ENCODE measurements around the gene DLG5. TPM values are rescaled to one million over a fixed set of nuclear protein-coding genes. Genes with fewer than 3 reads are reported as not detected.

The DLG5 gene
- total and polyA plus RNA-seq, 2 donors (not counting 1 experiment from before 2014, with no cell fraction given) = 0.51 to 0.54 TPM

DNA sequence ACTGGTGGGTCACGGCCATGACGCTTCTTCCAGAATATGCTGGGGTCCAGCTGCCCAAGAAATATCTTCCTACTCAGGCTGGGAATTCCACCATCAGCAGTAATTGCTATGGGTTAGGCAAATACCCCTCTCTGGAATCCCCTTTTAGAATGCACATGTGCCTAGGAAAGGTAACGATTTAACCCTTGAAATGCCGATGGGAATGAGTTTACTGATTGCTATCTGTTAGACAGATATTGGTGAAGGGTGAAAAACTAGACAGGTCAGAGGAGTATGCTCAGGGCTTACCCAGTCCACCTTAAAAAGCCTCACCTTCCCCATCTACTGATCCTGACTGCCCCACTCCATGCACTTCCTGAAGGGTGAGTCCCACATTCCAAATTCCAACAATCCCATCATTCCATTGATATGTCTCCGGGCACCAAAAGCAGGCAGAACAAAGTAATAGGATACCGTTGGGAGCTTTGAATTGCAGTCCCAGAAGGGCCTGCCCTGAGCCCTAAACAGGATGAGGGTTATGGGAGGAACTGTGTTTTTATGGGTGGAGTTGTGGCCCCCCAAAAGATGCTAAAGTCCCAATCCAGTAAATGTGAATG lies 59.3 kb downstream of the DLG5 start:
- H3K4me1 ChIP-seq (ENCODE audit: control insufficient read depth in 2 of 2, insufficient read depth in 2 of 2, low read length in 2 of 2) = no peaks in the 10 kb centered on the region
- H2AFZ ChIP-seq (ENCODE audit: insufficient read depth, low read depth, low read length, poor library complexity, severe bottlenecking) = no peak overlapping the region
- no peak overlapping the region for H3K27ac ChIP-seq (ENCODE audit: low read length in 2 of 2)
- no peaks in the 10 kb centered on the region for H3K9me3 ChIP-seq (ENCODE audit: control extremely low read depth in 1 of 3, control insufficient read depth in 2 of 3, insufficient read depth in 1 of 3, low read length in 2 of 3)
- intact Hi-C loops (cut with micrococcal nuclease) = no loop called here
- ATAC-seq (ENCODE audit: low read depth) (no peak), DNase-seq (no peak)
- H3K9ac ChIP-seq (ENCODE audit: low read length) = no peak overlapping the region
- no peak overlapping the region for H3K4me3 ChIP-seq (ENCODE audit: control extremely low read depth in 1 of 5, extremely low read depth in 1 of 5, insufficient read depth in 1 of 5, low read depth in 2 of 5, low read length in 4 of 5)
- H4K20me1 ChIP-seq (ENCODE audit: control insufficient read depth, insufficient read depth, low read length, poor library complexity, severe bottlenecking) = no peaks in the 10 kb centered on the region
- no peaks in the 10 kb centered on the region for H3K79me2 ChIP-seq (ENCODE audit: control insufficient read depth, insufficient read depth, low read length)
- Mint-ChIP-seq H3K27me3 (no peaks in the 10 kb centered on the region), H3K4me1 (no peaks in the 10 kb centered on the region), H3K27ac (no peak overlapping the region), H3K4me3 (no peak overlapping the region), H3K9me3 (ENCODE audit: insufficient read depth) (no peaks in the 10 kb centered on the region)
- 93% methylated on average over 4 of the region's 6 CpGs for WGBS (ENCODE audit: insufficient coverage)
- no peaks in the 10 kb centered on the region for H3K36me3 ChIP-seq (replicated peaks in 1 of 2; ENCODE audit: control extremely low read depth in 1 of 2, control insufficient read depth in 1 of 2, extremely low read depth in 1 of 2, insufficient read depth in 2 of 2, low read length in 1 of 2)
- CTCF ChIA-PET = no interaction called here
- H3K27me3 ChIP-seq (replicated peaks in 1 of 4; ENCODE audit: control extremely low read depth in 1 of 4, control insufficient read depth in 3 of 4, insufficient read depth in 4 of 4, low read length in 3 of 4) = peaks cover 0 to 2% (median 0%) of the 10 kb centered on the region in 4 experiments
- TF ChIP-seq, protein P1, sequence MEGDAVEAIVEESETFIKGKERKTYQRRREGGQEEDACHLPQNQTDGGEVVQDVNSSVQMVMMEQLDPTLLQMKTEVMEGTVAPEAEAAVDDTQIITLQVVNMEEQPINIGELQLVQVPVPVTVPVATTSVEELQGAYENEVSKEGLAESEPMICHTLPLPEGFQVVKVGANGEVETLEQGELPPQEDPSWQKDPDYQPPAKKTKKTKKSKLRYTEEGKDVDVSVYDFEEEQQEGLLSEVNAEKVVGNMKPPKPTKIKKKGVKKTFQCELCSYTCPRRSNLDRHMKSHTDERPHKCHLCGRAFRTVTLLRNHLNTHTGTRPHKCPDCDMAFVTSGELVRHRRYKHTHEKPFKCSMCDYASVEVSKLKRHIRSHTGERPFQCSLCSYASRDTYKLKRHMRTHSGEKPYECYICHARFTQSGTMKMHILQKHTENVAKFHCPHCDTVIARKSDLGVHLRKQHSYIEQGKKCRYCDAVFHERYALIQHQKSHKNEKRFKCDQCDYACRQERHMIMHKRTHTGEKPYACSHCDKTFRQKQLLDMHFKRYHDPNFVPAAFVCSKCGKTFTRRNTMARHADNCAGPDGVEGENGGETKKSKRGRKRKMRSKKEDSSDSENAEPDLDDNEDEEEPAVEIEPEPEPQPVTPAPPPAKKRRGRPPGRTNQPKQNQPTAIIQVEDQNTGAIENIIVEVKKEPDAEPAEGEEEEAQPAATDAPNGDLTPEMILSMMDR (IDR thresholded peaks at IDR 0.05) = no peak
- TF ChIP-seq EZH2 (IDR thresholded peaks at IDR 0.05; ENCODE audit: borderline replicate concordance, insufficient read depth, low read depth, low read length, poor library complexity, severe bottlenecking) = no peak
- H3K4me2 ChIP-seq (replicated peaks; ENCODE audit: low read depth, low read length, poor library complexity, severe bottlenecking) = no peak overlapping the region
- POLR2A ChIA-PET = no interaction called here

DNA sequence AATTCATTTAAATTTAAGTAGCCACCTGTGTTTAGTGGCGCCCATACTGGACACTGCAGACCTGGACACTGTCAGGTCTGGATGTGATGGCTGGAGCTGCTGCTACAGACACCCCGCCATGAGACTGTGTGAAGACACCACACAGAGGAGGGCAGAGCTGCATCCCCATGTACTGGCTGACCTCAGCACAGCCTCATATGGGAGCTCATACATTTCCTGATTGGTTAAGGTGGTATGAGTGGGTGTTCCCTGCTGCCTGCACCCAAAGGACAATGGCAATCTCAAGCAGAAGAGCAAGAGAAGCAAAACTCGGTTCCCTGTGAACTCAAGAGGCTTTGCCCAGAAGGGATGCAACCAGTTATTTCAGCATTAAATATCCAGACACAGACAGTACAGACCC lies 60.0 kb downstream of the DLG5 start:
- H3K9me3 Mint-ChIP-seq (ENCODE audit: insufficient read depth) = no peaks in the 10 kb centered on the region
- Histone ChIP-seq H3K9ac (ENCODE audit: low read length) (no peak overlapping the region), H3K36me3 (replicated peaks in 1 of 2; ENCODE audit: control extremely low read depth in 1 of 2, control insufficient read depth in 1 of 2, extremely low read depth in 1 of 2, insufficient read depth in 2 of 2, low read length in 1 of 2) (no peaks in the 10 kb centered on the region), H3K27ac (ENCODE audit: low read length in 2 of 2) (no peak overlapping the region), H3K9me3 (ENCODE audit: control extremely low read depth in 1 of 3, control insufficient read depth in 2 of 3, insufficient read depth in 1 of 3, low read length in 2 of 3) (no peaks in the 10 kb centered on the region), H3K27me3 (replicated peaks in 1 of 4; ENCODE audit: control extremely low read depth in 1 of 4, control insufficient read depth in 3 of 4, insufficient read depth in 4 of 4, low read length in 3 of 4) (peaks cover 0 to 2% (median 0%) of the 10 kb centered on the region in 4 experiments), H2AFZ (ENCODE audit: insufficient read depth, low read depth, low read length, poor library complexity, severe bottlenecking) (no peak overlapping the region), H3K4me3 (ENCODE audit: control extremely low read depth in 1 of 5, extremely low read depth in 1 of 5, insufficient read depth in 1 of 5, low read depth in 2 of 5, low read length in 4 of 5) (no peak overlapping the region), H4K20me1 (ENCODE audit: control insufficient read depth, insufficient read depth, low read length, poor library complexity, severe bottlenecking) (no peaks in the 10 kb centered on the region), H3K4me2 (replicated peaks; ENCODE audit: low read depth, low read length, poor library complexity, severe bottlenecking) (no peak overlapping the region), H3K79me2 (ENCODE audit: control insufficient read depth, insufficient read depth, low read length) (no peaks in the 10 kb centered on the region), H3K4me1 (ENCODE audit: control insufficient read depth in 2 of 2, insufficient read depth in 2 of 2, low read length in 2 of 2) (no peaks in the 10 kb centered on the region)
- H3K4me1 Mint-ChIP-seq = no peaks in the 10 kb centered on the region
- CTCF ChIA-PET = interaction anchor here (2.0 kb wide), 1 partner anchor 20 kb away, joined by 4 read pairs; no protein-coding TSS in a partner anchor
- DNase-seq (no peak), ATAC-seq (ENCODE audit: low read depth) (no peak)
- TF ChIP-seq, protein P1 (IDR thresholded peaks at IDR 0.05) = no peak
- no peak for TF ChIP-seq EZH2 (IDR thresholded peaks at IDR 0.05; ENCODE audit: borderline replicate concordance, insufficient read depth, low read depth, low read length, poor library complexity, severe bottlenecking)
- POLR2A ChIA-PET = no interaction called here
- H3K27ac Mint-ChIP-seq = no peak overlapping the region
- H3K27me3 Mint-ChIP-seq = no peaks in the 10 kb centered on the region
- no peak overlapping the region for H3K4me3 Mint-ChIP-seq
- intact Hi-C loops (cut with micrococcal nuclease) = no loop called here
- 89% methylated on average over 1 of the region's 3 CpGs for WGBS (ENCODE audit: insufficient coverage)
